Measurements from ENCODE around the gene MRPS15. TPM values are rescaled to one million over a fixed set of nuclear protein-coding genes. Genes with fewer than 3 reads are reported as not detected.

Gene MRPS15
- total RNA-seq, 1 experiment from 2014 or later, result 213 TPM

- no peak for DNase-seq
- POLR2A ChIA-PET (ENCODE audit: unreplicated experiment), result interaction anchor here (0.6 kb wide), 1 partner anchor 19 kb away, joined by 3 read pairs; the partner anchor contains the start of gene OSCP1
Observed at GRCh38 chr1:36469163-36469562, 5.0 kb upstream of the MRPS15 start.

GRCh38 chr1:36467700-36468455, 3.7 kb upstream of the MRPS15 start:
- CTCF ChIA-PET, result no interaction called here
- intact Hi-C loops (cut with micrococcal nuclease), result no loop called here

More at GRCh38 chr1:36469163-36469562, 5.0 kb upstream of the MRPS15 start:
- H3K9me2 ChIP-seq (replicated peaks; ENCODE audit: low read length), result no peaks in the 10 kb centered on the region
- H4K20me1 ChIP-seq (ENCODE audit: low read length), result no peaks in the 10 kb centered on the region
- no TSS peak for BruUV-seq (replicated peaks)
- no peaks in the 10 kb centered on the region for H3K36me3 ChIP-seq (ENCODE audit: low read depth, low read length)
- no peak overlapping the region for H3K9ac ChIP-seq (ENCODE audit: low read length)
- no peaks in the 10 kb centered on the region for H3F3A ChIP-seq (ENCODE audit: low read length, unreplicated experiment)
- no peak for ATAC-seq
- H3K9me3 ChIP-seq (ENCODE audit: low read length), result no peaks in the 10 kb centered on the region
- H3K27ac ChIP-seq (ENCODE audit: low read length), result no peak overlapping the region
- H3K27me3 ChIP-seq (ENCODE audit: low read length), result no peaks in the 10 kb centered on the region
- H2AFZ ChIP-seq (ENCODE audit: low read length), result no peak overlapping the region
- H3K4me1 ChIP-seq (ENCODE audit: insufficient read depth, low read length), result peaks cover 12% of the 10 kb centered on the region
- CTCF ChIA-PET, result no interaction called here
- TF ChIP-seq CTCF (conservative IDR thresholded peaks at IDR 0.05; ENCODE audit: low read depth, low read length), result no peak
- no peak for TF ChIP-seq EZH2phosphoT487 (IDR thresholded peaks at IDR 0.05; ENCODE audit: borderline replicate concordance, low read length)
- TF ChIP-seq EZH2 (IDR thresholded peaks at IDR 0.05; ENCODE audit: low read length, unreplicated experiment), result no peak
- H3K79me2 ChIP-seq (ENCODE audit: low read length), result no peaks in the 10 kb centered on the region
- intact Hi-C loops (cut with micrococcal nuclease), result no loop called here
- H3K4me3 ChIP-seq (ENCODE audit: low read length), result no peak overlapping the region
- H3K4me2 ChIP-seq (ENCODE audit: low read length), result no peak overlapping the region

More at GRCh38 chr1:36467700-36468455, 3.7 kb upstream of the MRPS15 start:
- no peaks in the 10 kb centered on the region for H3F3A ChIP-seq (ENCODE audit: low read length, unreplicated experiment)
- H3K4me2 ChIP-seq (ENCODE audit: low read length), result no peak overlapping the region
- H4K20me1 ChIP-seq (ENCODE audit: low read length), result no peaks in the 10 kb centered on the region
- no peaks in the 10 kb centered on the region for H3K27me3 ChIP-seq (ENCODE audit: low read length)
- BruUV-seq (replicated peaks), result no TSS peak
- no peak overlapping the region for H3K9ac ChIP-seq (ENCODE audit: low read length)
- no peak overlapping the region for H3K27ac ChIP-seq (ENCODE audit: low read length)
- no peaks in the 10 kb centered on the region for H3K36me3 ChIP-seq (ENCODE audit: low read depth, low read length)
- peaks cover 12% of the 10 kb centered on the region for H3K4me1 ChIP-seq (ENCODE audit: insufficient read depth, low read length)
- H2AFZ ChIP-seq (ENCODE audit: low read length), result no peak overlapping the region
- TF ChIP-seq CTCF (conservative IDR thresholded peaks at IDR 0.05; ENCODE audit: low read depth, low read length) (no peak), EZH2phosphoT487 (IDR thresholded peaks at IDR 0.05; ENCODE audit: borderline replicate concordance, low read length) (no peak), EZH2 (IDR thresholded peaks at IDR 0.05; ENCODE audit: low read length, unreplicated experiment) (no peak)
- no peak for DNase-seq
- ATAC-seq, result no peak
- H3K9me2 ChIP-seq (replicated peaks; ENCODE audit: low read length), result no peaks in the 10 kb centered on the region
- H3K4me3 ChIP-seq (ENCODE audit: low read length), result no peak overlapping the region
- no peaks in the 10 kb centered on the region for H3K9me3 ChIP-seq (ENCODE audit: low read length)
- H3K79me2 ChIP-seq (ENCODE audit: low read length), result peaks cover 13% of the 10 kb centered on the region
- POLR2A ChIA-PET (ENCODE audit: unreplicated experiment), result no interaction called here
